HG03432 (cell line): ENCODE data around the gene NDUFAF8.
"Not testable (repeated sequence)": the region's sequence is repeated elsewhere in the genome, so short reads cannot be mapped to it uniquely, and the experiment has no call there.

ENCODE experiments used
- ATAC-seq: cut with Tn5 transposase; IDR thresholded peaks from one replicate; pipeline ENCODE4 v1.9.1; 2021; ENCODE audit warnings: mild to moderate bottlenecking, moderate library complexity; ENCODE audit not compliant: unreplicated experiment

Gene NDUFAF8

GRCh38 chr17:81222906-81223761, 16.0 kb upstream of the NDUFAF8 start, which contains the start of gene CEP131:
TSS of gene CEP131 (minus strand) at chr17:81222965. CDS start at chr17:81220056, 2,909 bp downstream.
- peak; percentile 92 for ATAC-seq

GRCh38 chr17:81223762-81224130, 15.4 kb upstream of the NDUFAF8 start:
- no peak for ATAC-seq

GRCh38 chr17:81227630-81228029, 11.5 kb upstream of the NDUFAF8 start:
- ATAC-seq, result not testable (repeated sequence)

DNA sequence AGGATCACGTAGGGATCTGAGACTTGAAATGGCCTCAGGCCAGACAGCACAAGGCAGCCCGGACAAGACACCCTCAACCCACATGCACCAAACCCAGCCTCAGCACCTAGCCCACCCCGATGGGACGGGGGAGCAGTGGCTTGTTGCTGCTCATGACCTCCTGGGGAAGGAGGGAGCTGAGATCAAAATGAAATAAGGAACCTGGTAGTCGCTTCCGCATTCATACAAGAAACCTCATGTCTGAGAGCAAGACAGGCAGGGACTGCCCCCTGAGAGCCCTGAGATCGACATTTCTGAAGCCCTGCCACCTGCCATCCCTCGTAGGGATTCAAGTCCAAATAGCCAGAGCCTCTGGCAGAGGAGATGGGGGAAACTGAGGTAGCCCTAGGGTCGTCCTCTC, 10.7 kb upstream of the NDUFAF8 start:
- no peak for ATAC-seq

DNA sequence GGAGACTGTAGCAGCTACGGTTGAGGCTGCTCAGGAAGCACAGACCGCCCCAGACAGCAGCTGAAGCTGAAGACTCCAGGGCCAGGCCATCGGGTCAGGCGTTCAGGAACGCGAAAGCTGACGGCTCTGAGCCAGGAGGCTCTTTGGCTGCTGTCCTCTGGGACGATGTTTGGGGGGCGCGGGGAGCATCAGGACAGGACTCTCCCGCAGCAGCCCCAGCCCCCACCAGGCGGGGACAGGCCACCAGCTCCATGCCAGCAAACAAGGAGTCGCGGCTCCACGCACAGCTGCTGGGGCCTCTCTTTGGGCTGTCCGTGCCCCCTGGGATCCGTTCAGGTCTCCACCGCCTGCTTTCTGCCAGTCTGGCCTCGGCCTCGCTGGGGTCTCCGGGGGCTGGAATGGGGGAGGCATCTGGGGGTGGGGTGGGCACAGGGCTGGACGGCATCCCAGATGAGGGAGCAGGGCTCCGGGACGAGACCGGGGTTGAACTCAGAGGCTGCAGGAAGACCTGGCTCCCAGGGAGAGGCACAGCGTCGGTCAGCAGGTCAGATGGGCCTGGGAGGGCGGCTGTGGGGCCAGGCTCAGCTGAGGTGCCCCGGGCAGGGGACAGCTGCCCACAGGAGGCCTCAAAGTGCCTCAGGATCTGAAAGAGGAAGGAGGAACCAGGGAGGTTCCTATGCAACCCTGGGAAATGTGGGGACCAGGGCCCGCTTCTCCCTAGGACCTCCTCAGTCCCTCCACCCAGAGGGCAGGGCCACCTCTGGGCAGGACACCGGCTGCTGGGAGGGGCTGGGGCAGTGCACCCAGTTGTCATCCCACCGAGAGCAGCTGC, 10.1 kb upstream of the NDUFAF8 start:
- no peak for ATAC-seq

DNA sequence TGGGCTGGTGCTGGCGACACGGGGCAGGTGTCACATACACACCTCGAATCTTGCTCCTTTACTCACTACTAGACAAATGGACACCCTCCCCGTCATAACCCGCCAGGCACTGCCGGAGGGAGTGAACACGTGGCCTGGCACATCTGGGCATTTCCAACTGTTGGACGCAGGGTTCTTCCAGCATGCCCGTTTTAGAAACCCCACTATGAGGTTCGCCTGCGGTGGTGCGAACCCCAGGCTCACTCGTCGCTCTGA, 9.5 kb upstream of the NDUFAF8 start:
- ATAC-seq, result no peak

GRCh38 chr17:81230043-81230820, 8.9 kb upstream of the NDUFAF8 start:
- ATAC-seq, result no peak

DNA sequence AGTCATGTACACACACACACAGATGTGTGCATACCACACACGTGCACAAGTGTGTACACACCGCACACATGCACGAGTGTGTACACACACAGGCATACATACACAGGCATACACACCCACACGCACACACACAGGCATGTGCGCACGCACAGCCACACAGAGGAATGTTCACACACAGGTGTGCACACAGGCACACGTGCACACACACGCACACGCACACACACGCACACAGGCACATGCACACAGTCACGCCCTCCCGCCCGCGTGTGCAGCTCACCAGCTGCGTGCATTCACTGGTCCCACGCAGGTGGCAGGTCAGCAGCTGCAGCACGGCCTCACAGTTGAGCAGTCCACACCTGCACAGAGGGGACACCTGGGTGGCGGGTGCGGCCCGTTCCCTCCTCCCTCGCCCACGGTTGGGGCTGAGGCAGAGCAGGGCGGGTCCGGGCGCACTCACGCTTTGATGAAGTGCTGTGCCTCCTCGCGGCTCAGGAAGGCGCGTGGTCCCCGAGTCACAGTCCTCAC, 7.9 kb upstream of the NDUFAF8 start:
- no peak for ATAC-seq

DNA sequence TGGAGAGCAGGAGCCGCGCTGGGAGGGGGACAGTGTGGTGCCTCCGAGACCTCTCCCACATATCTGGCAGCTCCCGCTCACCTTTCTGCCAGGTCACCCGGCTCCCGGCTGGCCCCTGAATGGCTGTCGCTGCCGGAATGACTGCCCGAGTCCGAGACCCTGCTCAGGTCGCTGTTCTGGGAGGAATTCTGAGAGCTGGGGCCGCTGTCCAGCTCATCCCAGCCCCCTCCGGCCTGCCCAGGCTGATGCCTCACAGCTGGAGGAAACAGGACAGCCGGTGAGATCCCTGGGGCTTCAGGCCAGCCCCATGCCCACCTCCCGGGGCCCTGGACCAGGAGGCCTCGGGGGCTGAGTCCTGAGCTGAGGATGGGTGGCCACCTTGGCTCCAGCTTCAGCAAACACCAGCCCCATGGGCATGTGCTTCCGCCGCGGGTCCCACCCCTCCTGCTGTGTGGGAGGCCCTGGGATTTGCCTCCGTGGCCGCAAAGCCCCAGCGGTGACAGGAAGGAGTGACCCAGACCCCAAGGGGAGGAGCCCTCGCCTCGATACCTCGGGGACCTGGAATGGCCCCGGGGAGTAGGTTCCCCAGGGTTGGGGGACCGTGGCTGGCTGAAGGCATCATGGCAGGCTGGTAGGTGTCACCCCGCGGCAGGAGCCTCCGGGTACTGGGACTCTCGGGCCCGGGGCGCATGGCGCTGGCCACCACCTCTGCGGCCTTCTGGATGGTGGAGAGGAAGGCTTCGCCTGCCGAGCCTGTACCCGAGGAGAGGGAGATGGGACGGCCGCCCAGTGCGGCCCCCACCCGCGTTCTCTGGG, 7.1 kb upstream of the NDUFAF8 start:
- no peak for ATAC-seq

DNA sequence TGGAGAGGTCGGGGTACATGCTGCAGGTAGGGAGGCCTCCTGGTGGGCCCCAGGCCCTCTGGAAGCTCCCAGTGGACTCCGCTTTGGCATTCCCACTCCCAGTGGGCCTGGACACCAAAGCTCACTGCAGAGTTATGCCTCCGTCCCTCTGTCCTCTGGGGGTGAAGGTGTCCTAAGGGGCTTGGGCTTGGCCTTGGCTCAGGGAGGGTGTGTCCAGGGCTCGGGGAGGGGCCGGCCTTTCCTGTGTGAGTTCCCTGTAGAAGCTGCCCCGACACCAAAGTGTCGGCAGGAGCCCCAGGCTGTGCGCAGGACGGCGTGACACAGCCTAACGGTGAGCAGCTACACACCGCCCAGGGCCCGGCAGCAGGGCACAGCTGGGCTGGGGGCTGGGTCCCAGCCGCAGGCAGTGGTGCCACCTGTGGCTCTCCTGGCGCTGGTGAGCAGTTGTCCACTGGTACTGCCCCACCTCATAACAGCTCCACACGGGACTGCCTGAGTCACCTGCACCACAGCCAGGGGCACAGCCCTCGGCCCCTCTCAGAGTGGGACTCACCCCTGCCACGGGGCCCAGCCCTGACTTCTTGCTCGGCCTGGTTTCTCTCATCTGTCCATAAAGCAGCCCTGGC, 6.4 kb upstream of the NDUFAF8 start:
- ATAC-seq, result no peak

- ATAC-seq, result no peak
These were observed 5.8 kb upstream of the NDUFAF8 start for GRCh38 chr17:81233316-81233715.

- no peak for ATAC-seq
These were observed 5.2 kb upstream of the NDUFAF8 start for GRCh38 chr17:81233811-81234505.

GRCh38 chr17:81234506-81234855, 4.6 kb upstream of the NDUFAF8 start:
- ATAC-seq, result no peak

GRCh38 chr17:81234940-81235821, 3.9 kb upstream of the NDUFAF8 start:
- ATAC-seq, result no peak

GRCh38 chr17:81235822-81236740, 3.0 kb upstream of the NDUFAF8 start:
- ATAC-seq, result no peak

GRCh38 chr17:81236784-81237183, 2.3 kb upstream of the NDUFAF8 start:
- no peak for ATAC-seq
